NB4 (cell line): ENCODE data around the gene FRY.

ENCODE experiments used
- CTCF ChIP-seq: IDR thresholded peaks from one replicate; pipeline ENCODE4 v1.5.1; 2012; ENCODE audit warnings: low read depth, low read length
- MYC ChIP-seq: IDR thresholded peaks from 2 replicates; pipeline ENCODE4 v1.6.1; 2011; ENCODE audit warnings: low read depth, low read length
- POLR2A ChIP-seq: IDR thresholded peaks from 2 replicates; pipeline ENCODE4 v1.6.1; 2011; ENCODE audit warnings: mild to moderate bottlenecking; ENCODE audit not compliant: insufficient read length; ENCODE audit errors: extremely low read depth

- 0 out of 2 replicates have a peak, but pooled peaks have one; percentile 27 for TF ChIP-seq MYC
- no peak for TF ChIP-seq CTCF
- no peak for TF ChIP-seq POLR2A
Observed at GRCh38 chr13:32248801-32249200, 217.2 kb downstream of the FRY start.
